Right lobe of liver (tissue), 6 donors: Measurements from ENCODE around the gene ARL15. TPM values are rescaled to one million over a fixed set of nuclear protein-coding genes. Genes with fewer than 3 reads are reported as not detected.

Source experiments
- ATAC-seq, 4 donors: fragments of 200-7000 bp; cut with Tn5 transposase; one replicate each; pipeline ENCODE4 v1.9.1; 2020; ENCODE audit warnings: mild to moderate bottlenecking in 4 of 4, moderate library complexity in 4 of 4
- DNase-seq, 3 donors: peaks; one replicate each; pipeline ENCODE4 v3.0.0-alpha.2; 2020
- H3K27ac ChIP-seq, 3 donors: fragments of 200-600 bp; one replicate each; pipeline ENCODE4 v1.8.0; 2022
- H3K27me3 ChIP-seq, 2 donors: fragments of 200-600 bp; one replicate each; pipeline ENCODE4 v1.8.0; 2022
- H3K36me3 ChIP-seq, 4 donors: fragments of 200-600 bp; sonication (generic) in 1 of 4; one replicate each; pipeline versions ENCODE4 v1.5.1 to v1.8.0; 2017 to 2022; ENCODE audit warnings: control low read depth in 1 of 4
- H3K4me1 ChIP-seq, 4 donors: fragments of 200-600 bp; sonication (generic) in 1 of 4; one replicate each; pipeline versions ENCODE4 v1.5.1 to v1.8.0; 2017 to 2022; ENCODE audit warnings: control low read depth in 1 of 4
- H3K4me3 ChIP-seq, 3 donors: fragments of 200-600 bp; one replicate each; pipeline ENCODE4 v1.8.0; 2022
- H3K9me3 ChIP-seq, 4 donors: fragments of 200-600 bp; sonication (generic) in 1 of 4; one replicate each; pipeline versions ENCODE4 v1.5.1 to v1.8.0; 2017 to 2022; ENCODE audit warnings: control low read depth in 1 of 4
- CTCF ChIP-seq, 4 donors: fragments of 200-600 bp in 3 of 4; fragments of 450-650 bp in 1 of 4; IDR thresholded peaks; one replicate each; pipeline versions ENCODE4 v1.5.1 to v1.8.0; 2016 to 2022; ENCODE audit warnings: antibody characterized with exemption in 4 of 4, mild to moderate bottlenecking in 2 of 4
- POLR2A ChIP-seq: fragments of 450-650 bp; IDR thresholded peaks from one replicate; pipeline ENCODE4 v1.6.1; 2017; ENCODE audit warnings: antibody characterized with exemption, mild to moderate bottlenecking
- WGBS: methylation state at CpG from one replicate; pipeline ENCODE4 v1.1.6; 2018; ENCODE audit warnings: low coverage, low lambda C conversion rate; ENCODE audit not compliant: insufficient coverage; ENCODE audit errors: missing lambda C conversion rate; 5-methylcytosine and 5-hydroxymethylcytosine counted together
- intact Hi-C, 2 donors: fragments of 100-400 bp; cut with DNase I; formaldehyde crosslinking; loops; one replicate each; pipeline versions ENCODE4 v1.11.2 to v1.14.1; 2022
- total RNA-seq, 6 experiments: library from RNA; depleted of rRNA in 2 of 6; stranded (reverse); fragments of >200 nt in 2 of 6; fragmentation: NEBNext Ultra II Directional in 3 of 6; extraction: Animal tissue kit (Norgen Biotek cat#: 25700) in 3 of 6; gene quantifications; one replicate each; pipeline versions ENCODE4 v1.1.0 to v1.2.4, GENCODE V29; 2016 to 2023
- donor health status: DM: no; HTN: yes; CAD: no.
- donor health status: DM: no; HTN: no; CAD: no.
- donor health status: DM: no; HTN: no; CAD: no.
- donor health status: DM: no; HTN: yes; CAD: no.
- donor health status: DM: no; HTN: yes; CAD: no.

ARL15 gene
- total RNA-seq, 6 experiments from 2014 or later: 6.3 to 16.5 (median 9.6) TPM

GRCh38 chr5:54109626-54110330, 200.6 kb downstream of the ARL15 start:
- Histone ChIP-seq H3K4me3 (no peak overlapping the region), H3K4me1 (no peaks in the 10 kb centered on the region), H3K27me3 (no peaks in the 10 kb centered on the region), H3K9me3 (no peaks in the 10 kb centered on the region), H3K36me3 (no peaks in the 10 kb centered on the region), H3K27ac (no peak overlapping the region)
- WGBS: 72% methylated on average over 1 of the region's 1 CpG
- TF ChIP-seq POLR2A: no peak
- no peak for TF ChIP-seq CTCF (IDR thresholded peaks at IDR 0.05)
- intact Hi-C loops: no loop called here
- no peak for DNase-seq
- no peak for ATAC-seq

GRCh38 chr5:54108136-54108535, 202.2 kb downstream of the ARL15 start:
- intact Hi-C loops: no loop called here
- Histone ChIP-seq H3K27ac (no peak overlapping the region), H3K36me3 (no peaks in the 10 kb centered on the region), H3K4me3 (no peak overlapping the region), H3K9me3 (no peaks in the 10 kb centered on the region), H3K27me3 (no peaks in the 10 kb centered on the region), H3K4me1 (no peaks in the 10 kb centered on the region)
- ATAC-seq (no peak), DNase-seq (no peak)
- no peak for TF ChIP-seq CTCF (IDR thresholded peaks at IDR 0.05)
- no peak for TF ChIP-seq POLR2A
- WGBS: 96% methylated on average over 3 of the region's 3 CpGs

- DNase-seq: no peak
- Histone ChIP-seq H3K27ac (no peak overlapping the region), H3K27me3 (no peaks in the 10 kb centered on the region), H3K4me3 (no peak overlapping the region), H3K36me3 (no peaks in the 10 kb centered on the region), H3K4me1 (no peaks in the 10 kb centered on the region), H3K9me3 (no peaks in the 10 kb centered on the region)
- no peak for TF ChIP-seq CTCF (IDR thresholded peaks at IDR 0.05)
- TF ChIP-seq POLR2A: no peak
- WGBS: 89% methylated on average over 1 of the region's 1 CpG
- intact Hi-C loops: no loop called here
- ATAC-seq: no peak
Observed at GRCh38 chr5:54103871-54104270, 206.5 kb downstream of the ARL15 start.

GRCh38 chr5:54098267-54098666, 212.1 kb downstream of the ARL15 start:
- ATAC-seq: no peak
- no peak for DNase-seq
- H3K27ac ChIP-seq: no peak overlapping the region
- no peak overlapping the region for H3K4me3 ChIP-seq
- H3K27me3 ChIP-seq: no peaks in the 10 kb centered on the region
- H3K36me3 ChIP-seq: no peaks in the 10 kb centered on the region
- H3K4me1 ChIP-seq: no peaks in the 10 kb centered on the region
- 91% methylated on average over 8 of the region's 9 CpGs for WGBS
- no peaks in the 10 kb centered on the region for H3K9me3 ChIP-seq
- TF ChIP-seq CTCF (IDR thresholded peaks at IDR 0.05): no peak
- TF ChIP-seq POLR2A: no peak
- intact Hi-C loops: no loop called here

GRCh38 chr5:54095969-54096368, 214.4 kb downstream of the ARL15 start:
- Histone ChIP-seq H3K36me3 (no peaks in the 10 kb centered on the region), H3K4me1 (no peaks in the 10 kb centered on the region), H3K4me3 (no peak overlapping the region), H3K9me3 (no peaks in the 10 kb centered on the region), H3K27ac (no peak overlapping the region), H3K27me3 (no peaks in the 10 kb centered on the region)
- intact Hi-C loops: no loop called here
- TF ChIP-seq POLR2A (no peak), CTCF (IDR thresholded peaks at IDR 0.05) (no peak)
- ATAC-seq (peak in 1 of 4 donors; percentile 42), DNase-seq (no peak)
